Stimulated activated CD8-positive, alpha-beta memory T cell treated with anti-CD3 and anti-CD28 coated beads, Interleukin-2, amount 100 ng/mL, for 1 hour (primary cell): ENCODE measurements around the gene ELL.
"Not testable (repeated sequence)": the region's sequence is repeated elsewhere in the genome, so short reads cannot be mapped to it uniquely, and the experiment has no call there.

Experiments
- DNase-seq, 2 donors: peaks; one replicate each; pipeline ENCODE4 v3.0.0-alpha.2; 2020; ENCODE audit warnings: low read depth in 2 of 2

Gene ELL

GRCh38 chr19:18521692-18522123 lies at the start of gene ELL:
TSS of gene ELL (minus strand) at chr19:18522070. CDS start at chr19:18522055, 15 bp downstream.
- DNase-seq, result no peak

- DNase-seq, result no peak
Observed at GRCh38 chr19:18568367-18568766, 46.5 kb upstream of the ELL start.

GRCh38 chr19:18566953-18567352 lies 45.1 kb upstream of the ELL start:
- DNase-seq, result no peak

GRCh38 chr19:18562086-18562485 lies 40.2 kb upstream of the ELL start:
- no peak for DNase-seq

- no peak for DNase-seq
Observed at GRCh38 chr19:18559685-18560084, 37.8 kb upstream of the ELL start.

GRCh38 chr19:18558604-18559003 lies 36.7 kb upstream of the ELL start:
- DNase-seq, result no peak

- DNase-seq, result no peak
Observed at GRCh38 chr19:18558202-18558555, 36.3 kb upstream of the ELL start.

- peak; percentile 95 to 96 for DNase-seq
Observed at GRCh38 chr19:18557411-18558201, 35.7 kb upstream of the ELL start, which contains the start of gene KXD1. TSS of gene KXD1 (plus strand) at chr19:18557870. CDS start at chr19:18562057, 4,187 bp downstream.

GRCh38 chr19:18551631-18552030 lies 29.8 kb upstream of the ELL start:
- no peak for DNase-seq

GRCh38 chr19:18543814-18544475 lies 22.1 kb upstream of the ELL start:
- peak; percentile 31 to 39 for DNase-seq

GRCh38 chr19:18542941-18543813 lies 21.3 kb upstream of the ELL start, which contains the start of gene FKBP8:
TSS of gene FKBP8 (minus strand) at chr19:18543573. CDS start at chr19:18541970, 1,603 bp downstream.
- peak; percentile 87 to 91 for DNase-seq

GRCh38 chr19:18541992-18542940 lies 20.4 kb upstream of the ELL start:
- no peak for DNase-seq

- no peak for DNase-seq
Observed at GRCh38 chr19:18541258-18541991, 19.6 kb upstream of the ELL start.

GRCh38 chr19:18540200-18540599 lies 18.3 kb upstream of the ELL start:
- not testable (repeated sequence) for DNase-seq

- no peak for DNase-seq
Observed at GRCh38 chr19:18539372-18539771, 17.5 kb upstream of the ELL start.

GRCh38 chr19:18538115-18538514 lies 16.2 kb upstream of the ELL start:
- DNase-seq, result no peak

- DNase-seq, result no peak
Observed at GRCh38 chr19:18537431-18537830, 15.6 kb upstream of the ELL start.

- DNase-seq, result no peak
Observed at GRCh38 chr19:18536475-18536874, 14.6 kb upstream of the ELL start.

- DNase-seq, result no peak
Observed at GRCh38 chr19:18533058-18533457, 11.2 kb upstream of the ELL start.
